ENCODE results near the gene C1QTNF5.
A peak's percentile ranks its signal among the peaks of the same experiment; 100 is the strongest.

C1QTNF5 gene

DNA sequence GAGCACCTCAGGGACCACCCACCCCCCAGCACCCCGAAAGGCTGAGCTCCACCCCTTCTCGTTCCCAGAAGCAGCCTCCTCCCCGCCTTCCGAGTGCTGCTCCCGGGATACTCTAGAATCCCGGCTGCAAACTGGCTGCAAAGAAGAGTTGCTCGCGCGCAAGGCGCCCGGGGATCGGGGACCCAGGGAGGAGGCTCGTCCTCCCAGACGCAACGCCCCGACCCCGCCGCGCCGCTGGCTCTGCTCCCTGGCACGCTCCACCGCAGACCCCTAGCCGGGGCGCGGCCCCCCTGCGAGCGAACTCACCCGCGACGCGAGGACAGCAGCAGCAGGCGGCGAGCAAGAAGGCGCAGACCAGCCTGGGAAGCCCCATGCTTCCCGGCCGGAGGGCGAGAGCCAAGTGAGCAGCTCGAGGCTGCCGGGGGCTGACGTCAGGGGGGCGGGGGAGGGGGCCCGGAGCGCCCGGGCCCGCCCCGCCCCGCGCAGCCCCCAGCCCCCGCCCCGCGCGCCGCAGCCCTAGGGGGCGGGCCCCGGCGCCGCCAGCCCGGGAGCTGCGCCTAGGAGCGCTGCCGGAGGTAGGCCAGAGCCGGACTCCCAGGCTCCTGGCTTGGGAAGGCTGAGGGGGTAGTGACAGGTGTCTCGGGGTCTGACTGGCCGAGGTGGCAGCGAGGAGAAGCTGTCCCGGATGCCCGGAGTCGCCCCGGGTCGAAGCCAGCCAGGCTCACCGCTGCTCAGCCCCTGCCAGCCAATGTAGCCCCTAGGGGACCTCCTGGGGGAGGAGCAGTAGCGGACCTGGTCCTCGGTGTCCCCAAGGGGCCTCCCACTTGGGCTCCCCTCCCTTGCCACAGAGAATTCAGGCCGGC is 23.7 kb downstream of the C1QTNF5 start, which contains the start of gene MCAM:
TSS of gene MCAM (minus strand) at position 402 of the 863 bp plus-strand sequence. CDS start at position 373, 29 bp downstream.
- DNase-seq, result peak; percentile 7

DNA sequence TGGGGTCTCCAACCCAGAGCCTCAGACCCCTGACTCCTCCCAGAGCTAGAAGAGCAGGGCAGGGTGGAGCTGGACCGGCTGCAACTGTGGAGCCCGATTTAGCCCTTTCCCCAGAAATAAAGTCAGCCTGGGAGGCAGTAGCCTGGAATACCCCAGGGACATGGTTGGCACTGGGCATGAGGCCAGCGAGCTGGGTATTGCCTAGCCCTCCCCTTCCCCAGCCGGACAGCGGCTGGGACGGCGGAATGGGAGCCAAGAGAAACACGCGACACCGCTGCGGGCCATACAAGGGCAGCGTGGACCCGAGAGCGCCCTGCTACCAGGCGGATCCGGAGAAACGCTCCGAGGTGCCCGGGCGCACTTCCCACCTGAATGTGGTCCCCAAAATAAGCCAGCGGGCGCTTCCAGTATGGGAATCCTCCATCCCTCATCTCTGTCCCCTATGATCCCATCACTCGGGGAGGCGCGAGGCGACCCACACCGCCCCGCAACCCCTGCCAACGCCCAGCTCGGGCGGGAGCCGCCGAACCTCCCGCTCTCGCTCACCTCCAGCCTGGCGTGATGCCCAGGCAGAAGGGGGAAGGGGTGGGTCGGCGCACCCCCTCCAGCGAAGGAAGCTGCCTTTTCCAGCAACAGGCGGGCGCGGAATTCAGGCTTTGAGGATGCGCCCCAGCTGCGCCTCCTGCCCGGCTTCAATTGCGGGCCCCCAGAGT is 24.5 kb downstream of the C1QTNF5 start:
- DNase-seq, result no peak

DNA sequence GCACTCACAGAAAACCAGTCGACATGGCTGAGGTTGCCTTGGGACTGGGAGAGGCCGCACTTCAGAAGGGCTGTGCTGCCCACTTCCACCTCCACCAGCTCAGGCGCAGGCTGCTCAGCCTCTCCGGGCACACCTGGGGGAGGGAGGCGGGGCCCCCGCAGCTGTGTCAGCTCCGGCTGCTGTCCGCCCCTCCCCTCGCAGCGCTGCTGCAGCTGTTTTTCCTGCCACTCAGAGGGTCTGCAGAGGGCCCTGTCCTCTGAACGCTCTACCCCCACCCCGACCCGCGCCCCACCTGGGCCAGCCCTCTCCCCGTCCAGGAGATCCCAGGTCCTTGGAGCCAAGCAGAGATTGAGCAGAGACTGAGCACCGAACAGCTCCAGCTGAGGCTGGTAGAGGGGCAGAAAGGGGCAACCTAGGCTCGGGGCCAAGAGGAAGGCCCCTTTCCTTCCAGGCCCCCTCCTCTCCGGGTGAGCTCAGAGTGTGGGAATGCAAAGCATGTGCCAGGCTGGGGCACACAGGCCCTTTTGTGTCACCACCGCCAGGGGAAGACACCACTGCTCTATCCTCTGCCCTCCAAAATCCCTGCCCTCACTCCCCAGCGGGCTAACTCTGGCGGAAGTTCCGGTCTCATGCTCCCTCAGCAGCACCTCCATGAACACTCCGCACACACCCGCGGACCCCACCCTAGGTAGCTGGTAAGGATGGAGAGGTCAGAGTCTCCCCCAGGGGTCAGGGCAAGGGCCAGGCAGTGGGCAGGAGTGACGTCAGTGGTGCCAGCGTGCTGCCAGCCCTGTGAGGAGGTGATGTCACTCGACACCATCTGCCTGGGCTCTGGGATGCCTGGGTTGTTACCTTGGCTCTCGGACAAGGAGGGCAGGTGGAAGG is 25.3 kb downstream of the C1QTNF5 start:
- peak; percentile 39 for DNase-seq

DNA sequence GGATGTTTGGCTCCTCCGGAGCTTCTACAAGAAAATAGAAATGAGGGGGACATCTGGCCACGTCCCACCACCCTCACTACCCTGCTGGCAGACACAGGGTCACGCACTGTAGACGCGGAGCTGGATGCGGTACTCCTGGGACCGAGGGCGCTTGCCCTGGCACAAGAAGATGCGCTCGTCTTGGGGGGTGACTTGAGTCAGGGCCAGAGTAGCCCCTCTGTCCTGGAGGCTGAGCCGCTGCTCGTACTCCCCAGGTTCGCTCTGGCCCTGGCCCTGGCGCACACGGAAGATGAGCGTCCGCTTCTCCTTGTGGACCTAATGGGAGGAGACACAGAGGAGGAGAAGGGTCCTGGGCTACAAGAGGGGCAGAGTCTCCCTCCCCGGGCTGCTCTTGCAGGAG is 26.0 kb downstream of the C1QTNF5 start:
- no peak for DNase-seq

DNA sequence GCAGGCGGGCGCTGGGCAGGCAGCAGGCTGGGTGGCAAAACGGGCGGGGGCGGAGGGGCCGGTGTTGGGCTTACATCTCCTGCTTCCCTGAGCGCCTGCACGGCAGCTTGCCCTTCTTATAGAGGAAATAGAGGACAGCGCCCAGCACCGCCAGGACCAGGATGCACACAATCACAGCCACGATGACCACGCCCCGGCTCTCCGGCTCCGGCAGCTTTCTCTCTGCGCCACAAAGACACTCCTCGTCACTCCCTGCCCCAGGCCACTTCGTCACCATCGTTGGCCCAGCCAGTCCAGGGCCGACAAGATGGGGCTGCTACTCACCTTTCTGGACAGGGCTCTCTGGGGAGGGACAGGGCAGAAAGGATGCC is 30.0 kb downstream of the C1QTNF5 start:
- no peak for DNase-seq

DNA sequence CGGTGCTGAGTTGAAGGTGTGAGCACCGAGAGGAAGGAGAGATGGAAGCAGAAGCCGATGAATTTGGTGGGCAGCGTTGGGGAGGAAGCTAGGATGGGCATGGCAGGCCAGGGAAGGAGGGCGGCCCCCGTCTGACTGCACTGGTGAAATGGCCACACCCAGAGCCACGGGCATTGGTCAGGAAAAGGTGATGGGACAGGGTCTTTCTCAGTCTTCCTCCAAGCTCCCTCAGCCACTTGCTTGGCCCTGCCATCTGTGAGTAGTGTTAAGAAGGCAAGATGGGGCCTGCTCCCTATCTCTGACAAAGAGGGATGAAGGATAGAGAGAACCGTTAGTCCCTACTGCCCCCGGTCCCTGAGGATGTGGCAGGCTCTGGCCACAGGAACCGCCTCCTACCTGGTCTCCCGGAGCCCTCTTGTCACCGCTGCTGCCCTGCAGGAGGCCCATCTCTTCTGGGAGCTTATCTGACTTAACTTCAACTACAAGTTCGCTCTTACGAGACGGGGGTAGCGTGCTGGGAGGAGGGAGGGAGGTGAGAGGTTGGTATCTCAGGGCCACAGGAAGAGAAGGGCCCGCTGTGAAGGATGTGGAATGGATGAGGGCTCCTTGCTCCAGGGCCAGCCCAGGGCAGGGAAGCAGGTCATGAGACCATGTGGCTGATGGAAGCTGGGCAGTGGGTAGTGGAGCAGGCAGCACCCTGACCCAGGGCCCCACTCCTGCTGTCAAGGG is 30.6 kb downstream of the C1QTNF5 start:
- DNase-seq, result no peak

DNA sequence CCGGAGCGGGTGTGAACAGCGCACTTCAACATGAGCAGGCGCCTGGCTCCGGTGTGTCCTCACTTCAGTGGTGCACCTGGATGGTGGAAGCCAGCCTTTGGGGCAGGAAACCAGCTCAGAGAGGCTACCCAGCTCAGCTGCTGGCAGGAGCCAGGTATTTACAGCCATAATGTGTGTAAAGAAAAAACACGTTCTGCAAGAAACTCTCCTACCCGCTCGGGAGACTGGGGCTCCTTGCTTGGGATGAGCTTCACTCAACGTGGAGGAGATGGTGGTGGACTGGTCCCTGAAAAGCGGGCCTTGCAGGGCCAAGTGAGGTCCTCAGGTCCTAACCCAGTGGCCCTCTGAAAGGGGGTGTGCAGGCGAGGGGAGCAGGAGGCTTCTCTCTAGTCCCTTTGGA is 31.3 kb downstream of the C1QTNF5 start:
- no peak for DNase-seq

DNA sequence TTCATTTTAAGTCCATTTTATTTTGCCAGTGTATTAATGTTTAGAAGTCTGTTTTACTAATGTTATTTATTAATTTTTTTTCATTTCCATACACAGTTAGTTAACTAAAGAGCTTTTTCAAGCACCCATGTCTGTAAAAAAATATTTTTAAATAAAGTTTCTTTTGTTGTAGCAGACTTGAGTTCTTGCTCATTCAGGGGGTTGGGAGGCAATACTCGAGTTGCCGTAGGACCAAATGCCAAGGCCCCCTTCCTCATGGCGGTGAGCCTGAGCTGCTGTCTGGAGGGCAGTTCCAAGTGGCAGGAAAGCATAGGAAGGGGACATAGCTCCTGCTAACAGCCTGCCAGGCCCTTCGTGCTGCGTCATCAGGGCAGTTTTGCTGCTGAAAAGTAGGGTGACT is 32.7 kb downstream of the C1QTNF5 start:
- DNase-seq, result no peak

DNA sequence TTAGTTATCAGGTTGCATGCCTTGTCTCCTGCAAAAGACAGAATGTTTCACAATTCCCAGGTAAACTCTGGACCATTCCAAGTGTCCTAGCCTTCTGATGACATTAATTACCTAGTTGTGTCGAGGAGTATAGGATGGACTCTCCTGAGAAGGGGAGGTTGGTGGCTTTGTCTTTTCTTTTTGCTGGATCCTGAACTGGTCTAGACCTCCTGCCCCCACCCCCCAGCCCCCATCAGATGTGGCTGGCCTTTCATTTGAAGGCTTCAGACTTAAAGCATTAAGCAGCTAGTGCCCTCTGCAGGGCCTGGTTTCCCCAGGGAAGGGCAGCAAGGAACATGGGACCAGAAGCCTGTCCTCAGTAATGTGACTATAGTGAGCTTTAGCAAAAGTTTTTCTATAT is 33.5 kb downstream of the C1QTNF5 start:
- DNase-seq, result no peak

DNA sequence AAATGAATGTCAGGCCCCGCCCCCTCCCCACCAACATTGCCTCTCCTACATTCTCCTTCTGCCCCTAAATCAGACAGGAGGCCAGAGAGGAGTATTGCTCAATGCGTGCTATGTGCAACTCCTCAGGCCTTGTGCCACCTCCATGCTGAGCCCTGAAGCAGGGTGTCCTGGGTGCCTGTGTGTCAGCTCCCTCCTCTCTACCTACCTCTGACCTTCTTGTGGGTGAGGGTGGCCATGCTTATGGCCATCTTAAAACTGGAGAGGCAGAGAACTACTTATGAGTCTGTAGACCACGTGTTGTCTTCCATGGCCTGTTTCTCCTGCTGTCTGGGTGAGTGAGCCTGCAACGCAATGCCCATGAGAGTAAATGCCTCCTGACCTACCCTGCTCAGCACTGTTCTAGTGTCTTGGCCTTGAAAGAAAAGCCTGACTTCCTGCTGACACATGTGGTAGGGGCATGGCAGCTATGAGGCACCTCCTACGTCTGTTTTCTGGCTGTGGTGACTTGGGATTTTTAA is 34.3 kb downstream of the C1QTNF5 start:
- peak; percentile 6 for DNase-seq

DNA sequence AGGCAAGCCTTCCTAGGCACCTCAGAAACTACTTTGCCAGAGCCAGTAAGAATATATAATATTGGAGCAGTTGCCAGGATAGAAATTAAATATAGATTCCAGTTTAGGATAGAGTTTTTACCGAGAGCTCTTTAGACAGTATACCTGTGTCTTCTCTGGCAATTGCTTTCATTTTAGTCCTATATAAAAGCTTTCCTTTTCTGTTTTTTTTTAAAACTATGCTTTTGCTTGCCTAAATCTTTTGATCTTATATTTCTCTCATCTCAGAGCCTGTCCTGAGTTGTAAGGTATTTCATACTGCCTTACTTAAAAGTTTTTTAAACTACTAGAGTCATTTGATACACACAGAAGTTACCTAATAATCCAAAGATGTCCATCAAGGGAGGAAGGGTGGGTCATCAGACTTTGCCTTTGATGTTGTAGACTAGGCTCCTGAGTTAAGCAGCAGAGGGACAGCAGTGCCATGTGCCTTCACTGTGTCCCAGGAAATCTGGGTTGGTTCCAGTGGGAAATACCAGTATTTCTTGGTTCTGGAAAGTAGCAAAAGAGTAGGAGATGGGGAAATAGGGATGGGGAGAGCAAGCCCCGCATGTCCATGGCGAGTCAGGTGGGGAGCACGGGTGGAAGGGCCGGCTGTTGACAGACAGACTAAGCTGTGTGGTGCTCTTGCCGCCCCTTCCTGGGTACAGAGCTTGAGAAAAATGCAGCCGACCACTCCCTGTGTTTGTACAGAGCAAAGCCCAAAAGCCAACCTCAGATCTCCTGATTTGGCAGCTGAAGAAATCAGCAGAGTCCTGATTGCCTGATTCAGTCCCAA is 34.9 kb downstream of the C1QTNF5 start:
- no peak for DNase-seq

DNA sequence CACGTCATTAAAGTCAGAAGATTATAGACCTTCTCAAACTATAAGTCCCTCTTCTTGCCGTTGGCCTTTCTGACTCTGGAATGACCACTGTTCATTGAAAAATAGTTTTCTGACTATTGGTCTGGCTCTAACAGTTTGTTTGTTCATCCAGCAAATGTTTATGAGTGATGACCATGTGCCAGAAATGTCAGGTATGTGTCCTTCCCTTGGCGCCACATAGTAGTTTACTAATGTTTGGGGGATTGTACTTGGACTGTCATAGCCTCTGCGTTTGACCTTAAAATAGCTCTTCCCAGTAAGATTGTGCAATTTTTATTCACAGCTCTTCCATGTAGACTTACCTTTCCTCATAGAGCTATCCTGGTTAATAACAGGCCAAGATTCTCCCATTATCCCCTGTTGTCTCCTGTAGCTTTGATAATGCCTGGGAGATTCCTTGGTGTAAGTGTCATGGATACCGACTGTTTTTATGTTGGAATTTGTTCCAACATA is 37.4 kb downstream of the C1QTNF5 start:
- DNase-seq, result no peak

DNA sequence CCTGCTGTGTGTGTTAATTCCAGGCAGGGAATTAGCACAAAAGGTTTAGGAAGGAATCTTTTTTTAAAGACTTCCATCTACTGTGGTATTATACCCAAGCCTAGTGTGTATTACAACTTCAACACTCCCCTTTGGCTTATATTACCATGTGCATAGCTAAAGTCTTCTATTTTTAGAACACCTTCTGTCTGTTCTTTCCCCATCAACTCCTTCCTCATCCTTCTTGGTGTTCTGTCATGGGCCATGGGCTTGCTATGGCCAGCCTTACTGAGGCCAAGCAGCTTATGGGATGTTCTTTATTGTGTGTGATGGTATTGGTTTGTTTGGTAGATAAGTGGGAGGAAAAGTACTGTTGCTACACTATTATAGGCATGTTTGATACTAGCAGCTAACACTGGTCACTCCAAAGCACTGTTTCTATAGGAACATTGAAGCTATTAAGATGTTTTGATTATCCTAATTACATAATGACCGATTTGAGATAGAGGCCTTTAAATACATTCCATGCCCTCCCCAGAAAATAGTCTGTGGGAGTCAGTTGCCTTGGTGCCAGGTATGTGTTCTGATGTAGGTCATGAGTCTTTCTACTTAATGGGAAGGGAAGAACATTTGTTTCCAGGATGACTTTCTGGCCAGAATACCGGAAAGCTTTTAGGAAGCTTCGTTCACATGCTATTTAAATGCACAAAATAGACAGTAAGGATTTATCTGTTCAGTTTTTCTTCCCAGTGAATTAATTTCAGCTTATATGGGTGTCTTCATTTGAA is 40.3 kb downstream of the C1QTNF5 start:
- DNase-seq, result no peak

DNA sequence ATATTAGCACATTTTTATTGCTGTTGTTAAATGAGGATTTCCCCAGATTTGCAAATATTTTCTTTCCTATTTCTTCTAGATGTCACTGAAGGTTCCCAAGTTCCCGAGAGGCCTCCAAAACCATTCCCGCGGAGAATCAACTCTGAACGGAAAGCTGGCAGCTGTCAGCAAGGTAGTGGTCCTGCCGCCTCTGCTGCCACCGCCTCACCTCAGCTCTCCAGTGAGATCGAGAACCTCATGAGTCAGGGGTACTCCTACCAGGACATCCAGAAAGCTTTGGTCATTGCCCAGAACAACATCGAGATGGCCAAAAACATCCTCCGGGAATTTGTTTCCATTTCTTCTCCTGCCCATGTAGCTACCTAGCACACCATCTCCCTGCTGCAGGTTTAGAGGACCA is 41.3 kb downstream of the C1QTNF5 start:
- DNase-seq, result no peak

DNA sequence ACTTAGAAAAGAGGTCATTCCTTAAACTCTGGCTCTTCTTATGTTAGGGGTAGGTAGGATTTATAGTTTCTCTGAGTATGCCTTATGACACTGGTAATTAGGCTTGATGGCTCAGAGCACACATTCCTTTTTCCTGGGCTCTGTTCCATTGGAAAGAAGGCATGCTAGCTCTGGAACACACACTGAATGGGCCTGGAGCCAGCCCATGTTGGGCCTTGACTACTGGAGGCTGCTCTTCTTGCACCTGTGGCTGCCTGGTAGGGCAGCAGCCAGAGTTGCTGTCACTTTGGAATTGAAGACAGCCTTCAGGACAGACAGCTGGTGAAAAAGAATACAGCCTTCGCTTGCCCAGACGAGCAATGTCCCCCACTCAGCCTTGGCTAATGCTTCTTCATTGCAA is 42.0 kb downstream of the C1QTNF5 start:
- DNase-seq, result no peak

DNA sequence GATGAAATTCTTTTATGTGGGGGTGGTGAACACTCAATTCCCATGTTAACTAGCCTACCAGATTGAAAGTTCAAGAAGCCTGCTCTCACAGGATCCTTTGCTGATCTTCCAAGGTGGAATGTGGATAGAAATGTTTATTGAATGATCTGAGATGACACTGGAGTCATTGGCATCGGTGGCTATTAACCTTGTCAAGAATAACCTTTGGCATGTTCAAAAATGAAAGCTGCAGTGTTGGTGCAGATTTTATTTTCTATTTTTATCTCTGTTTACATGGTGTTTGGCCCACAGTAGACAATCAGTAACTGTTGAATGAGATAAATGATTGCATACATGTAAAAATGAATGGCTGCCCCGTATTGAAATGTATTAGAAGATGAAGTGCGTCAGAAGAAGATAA is 42.7 kb downstream of the C1QTNF5 start:
- DNase-seq, result no peak

DNA sequence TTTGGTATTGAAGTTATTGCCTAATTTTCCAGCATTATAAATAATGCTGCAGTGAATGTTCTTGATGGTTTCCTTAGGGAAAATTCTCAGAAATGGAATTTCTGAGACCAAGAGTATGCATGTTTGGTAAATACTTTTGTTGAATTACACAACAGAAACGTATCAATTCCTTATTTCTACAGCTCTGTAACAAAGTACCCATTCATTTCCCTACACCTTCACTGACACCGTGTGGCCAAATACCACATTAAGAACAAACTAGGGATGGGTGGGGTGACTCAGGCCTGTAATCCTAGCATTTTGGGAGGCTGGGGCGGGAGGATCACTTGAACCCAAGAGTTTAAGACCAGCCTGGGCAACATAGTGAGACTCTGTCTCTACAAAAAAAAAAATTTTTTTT is 45.5 kb downstream of the C1QTNF5 start:
- DNase-seq, result no peak

DNA sequence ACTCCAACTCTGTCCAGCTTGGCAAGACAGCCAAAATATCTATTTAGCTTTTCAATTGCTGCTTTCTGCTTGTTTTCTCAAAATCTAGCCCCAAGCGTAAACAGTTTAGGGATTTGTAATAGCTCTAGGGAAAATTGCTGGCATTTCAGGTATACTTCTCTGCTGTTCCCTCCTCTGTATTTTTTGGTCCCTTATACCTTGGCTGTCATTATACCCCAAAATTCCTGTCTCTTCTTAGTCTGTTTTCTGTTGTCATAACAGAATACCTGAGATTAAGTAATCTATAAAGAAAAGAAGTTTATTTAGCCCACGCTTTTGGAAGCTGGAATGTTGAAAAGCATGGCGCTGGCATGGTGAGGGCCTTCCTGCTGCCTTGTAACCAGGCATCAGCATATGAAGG is 47.2 kb downstream of the C1QTNF5 start:
- no peak for DNase-seq

DNA sequence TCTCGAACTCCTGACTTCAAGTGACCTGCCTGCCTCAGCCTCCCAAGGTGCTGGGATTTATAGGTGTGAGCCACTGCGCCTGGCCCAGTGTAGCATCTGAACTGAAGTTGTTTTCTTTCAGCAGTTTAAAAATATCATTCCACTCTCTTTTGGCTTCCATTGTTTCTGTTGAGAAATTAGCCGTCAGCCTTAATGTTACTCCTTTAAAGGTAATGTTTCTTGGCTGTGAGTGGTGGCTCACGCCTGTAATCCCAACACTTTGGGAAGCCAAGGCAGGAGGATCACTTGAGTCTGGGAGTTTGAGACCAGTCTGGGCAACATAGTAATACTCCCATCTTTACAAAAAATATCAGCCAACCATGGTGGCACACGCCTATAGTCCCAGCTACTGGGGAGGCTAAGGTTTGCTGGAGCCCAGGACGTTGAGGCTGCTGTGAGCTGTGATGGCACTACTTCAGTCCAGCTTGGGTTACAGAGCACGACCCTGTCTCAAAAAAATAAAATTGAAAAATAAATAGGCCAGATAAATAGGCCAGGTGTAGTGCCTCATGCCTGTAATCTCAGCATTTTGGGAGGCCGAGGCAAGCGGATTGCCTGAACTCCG is 49.7 kb downstream of the C1QTNF5 start:
- DNase-seq, result no peak

All from stimulated activated naive CD4-positive, alpha-beta T cell treated with Interleukin-2 at 50 U/mL for 16 hours (primary cell).